K562 (cell line): Measurements from ENCODE around the gene BTD. TPM values are rescaled to one million over a fixed set of nuclear protein-coding genes. Genes with fewer than 3 reads are reported as not detected.

ENCODE experiments used
- ATAC-seq: fragments of 200-7000 bp; cut with Tn5 transposase; 3 replicates; pipeline ENCODE4 v1.9.1; 2020; ENCODE audit warnings: moderate library complexity
- BruUV-seq: library from RNA; stranded (reverse); fragments of 400-500 nt; replicated peaks from 2 replicates; lab custom pipeline; 2021; lab: Mats Ljungman, UMichigan
- CTCF ChIA-PET: fragments of 300-600 bp; formaldehyde crosslinking; extraction: SDS; loops from one replicate; lab custom pipeline; 2021; ENCODE audit warnings: low intra/inter-chr PET ratio; lab: Yijun Ruan, JAX
- POLR2A ChIA-PET: fragments of 300-600, 350-650 bp; sonication (Branson Sonifier 250); formaldehyde crosslinking; extraction: SDS; loops from one replicate; lab custom pipeline; 2021; ENCODE audit warnings: antibody characterized with exemption, inconsistent platforms; lab: Yijun Ruan, JAX
- DNase-seq, 4 experiments: peaks; one replicate each; pipeline versions ENCODE4 v3.0.0 to v3.0.0-alpha.2; 2011 to 2018; ENCODE audit warnings: low spot score in 3 of 4, mixed read lengths in 3 of 4; ENCODE audit errors: extremely low read depth in 1 of 4
- FAIRE-seq: peaks from 2 replicates; lab custom pipeline; 2011; peaks lifted over from hg19 to GRCh38; lab: Jason Lieb, UNC
- H2AFZ ChIP-seq: 2 replicates; pipeline ENCODE4 v1.6.0; 2011; ENCODE audit warnings: low read depth, low read length, control low read depth, inconsistent platforms
- H3K27ac ChIP-seq: fragments of 200-600 bp; 3 replicates; pipeline ENCODE4 v1.8.0; 2011; ENCODE audit warnings: low read depth, mild to moderate bottlenecking, control low read depth, inconsistent platforms, low read length, moderate library complexity, mixed read lengths; ENCODE audit errors: extremely low read depth
- H3K27me3 ChIP-seq, 2 experiments: fragments of 300-600 bp in 1 of 2; 2 replicates in 1 of 2; 3 replicates in 1 of 2; pipeline versions ENCODE4 v1.6.0 to v1.8.0; 2011; ENCODE audit warnings: inconsistent platforms in 2 of 2, low read length in 2 of 2, mild to moderate bottlenecking in 1 of 2, mixed read lengths in 1 of 2, moderate library complexity in 1 of 2; ENCODE audit not compliant: control insufficient read depth in 2 of 2, insufficient read depth in 2 of 2
- H3K36me3 ChIP-seq: fragments of 300-600 bp; 3 replicates; pipeline ENCODE4 v1.8.0; 2011; ENCODE audit warnings: mild to moderate bottlenecking, low read length, inconsistent platforms; ENCODE audit not compliant: control insufficient read depth, insufficient read depth
- H3K4me1 ChIP-seq, 2 experiments: fragments of 200-600 bp in 1 of 2; replicated peaks in 1 of 2; 2 replicates in 1 of 2; 3 replicates in 1 of 2; pipeline versions ENCODE4 v1.5.1 to v1.8.0; 2011; ENCODE audit warnings: inconsistent platforms in 2 of 2, low read length in 2 of 2, mild to moderate bottlenecking in 1 of 2, mixed read lengths in 1 of 2, moderate library complexity in 1 of 2; ENCODE audit not compliant: control insufficient read depth in 2 of 2, insufficient read depth in 2 of 2
- H3K4me2 ChIP-seq: 2 replicates; pipeline ENCODE4 v1.6.1; 2011; ENCODE audit warnings: low read length, control low read depth, inconsistent platforms, mixed read lengths; ENCODE audit not compliant: insufficient read depth
- H3K4me3 ChIP-seq: fragments of 200-600 bp; sonication (generic), shearing (Covaris generic); 2 replicates; pipeline ENCODE4 v1.5.1; 2016; ENCODE audit warnings: control low read depth, inconsistent platforms
- H3K79me2 ChIP-seq: fragments of 200-600 bp; 3 replicates; pipeline ENCODE4 v1.8.0; 2011; ENCODE audit warnings: low read length, inconsistent platforms; ENCODE audit not compliant: control insufficient read depth, insufficient read depth
- H3K9ac ChIP-seq, 2 experiments: 2 replicates each; pipeline versions ENCODE4 v1.6.0 to v1.6.1; 2011; ENCODE audit warnings: low read depth in 2 of 2, low read length in 2 of 2, control low read depth in 1 of 2, inconsistent platforms in 1 of 2, mild to moderate bottlenecking in 1 of 2, mixed read lengths in 1 of 2; ENCODE audit not compliant: insufficient read depth in 1 of 2
- H3K9me1 ChIP-seq: one replicate; pipeline ENCODE4 v1.6.0; 2011; ENCODE audit warnings: inconsistent platforms, mild to moderate bottlenecking, low read length, moderate library complexity; ENCODE audit not compliant: control insufficient read depth, insufficient read depth
- H3K9me3 ChIP-seq: replicated peaks from 2 replicates; pipeline ENCODE4 v1.5.1; 2011; ENCODE audit warnings: low read depth, low read length, inconsistent platforms; ENCODE audit not compliant: control insufficient read depth, insufficient read depth
- H4K20me1 ChIP-seq: replicated peaks from 2 replicates; pipeline ENCODE4 v1.6.1; 2011; ENCODE audit warnings: low read length, inconsistent platforms, mixed read lengths; ENCODE audit not compliant: control insufficient read depth, insufficient read depth
- DLX4 ChIP-seq: fragments of 250-450 bp; sonication (Bioruptor Pico); IDR thresholded peaks from 2 replicates; pipeline ENCODE4 v1.6.1; 2021; ENCODE audit warnings: mild to moderate bottlenecking
- ETV6 ChIP-seq, 3 experiments: fragments of 150-350 bp in 1 of 3; sonication (generic) in 1 of 3; formaldehyde crosslinking in 1 of 3; IDR thresholded peaks; 2 replicates each; pipeline versions ENCODE4 v1.6.1 to v1.8.0; 2014 to 2022; ENCODE audit warnings: borderline replicate concordance in 2 of 3, low read depth in 2 of 3, antibody characterized with exemption in 1 of 3, low read length in 1 of 3, mild to moderate bottlenecking in 1 of 3, missing genetic modification reagents in 1 of 3
- HCFC1 ChIP-seq: IDR thresholded peaks from 2 replicates; pipeline ENCODE4 v1.6.1; 2012; ENCODE audit warnings: low read depth, low read length, improper control_type of control experiment
- NFIC ChIP-seq: fragments of 450-650 bp; IDR thresholded peaks from 2 replicates; pipeline ENCODE4 v1.6.1; 2017; ENCODE audit warnings: mild to moderate bottlenecking, inconsistent platforms
- SIRT6 ChIP-seq: IDR thresholded peaks from one replicate; pipeline ENCODE4 v1.6.1; 2012; ENCODE audit warnings: low read depth, mild to moderate bottlenecking, control low read depth, inconsistent platforms, low read length, moderate library complexity
- SMARCE1 ChIP-seq: fragments of 450-650 bp; IDR thresholded peaks from 2 replicates; pipeline ENCODE4 v1.7.1; 2016; ENCODE audit warnings: mild to moderate bottlenecking
- THRA ChIP-seq: fragments of 450-650 bp; IDR thresholded peaks from 2 replicates; pipeline ENCODE4 v1.6.1; 2017; ENCODE audit warnings: mild to moderate bottlenecking, moderate library complexity
- ZC3H4 ChIP-seq: sonication (generic); formaldehyde crosslinking; IDR thresholded peaks from 2 replicates; pipeline ENCODE4 v1.9.0; 2021; ENCODE audit warnings: missing genetic modification reagents, borderline replicate concordance
- ZEB2 ChIP-seq: fragments of 450-650 bp; IDR thresholded peaks from 2 replicates; pipeline ENCODE4 v1.6.1; 2016
- WGBS: fragments of 100-300 bp; shearing (Covaris generic); methylation state at CpG from one replicate; pipeline ENCODE4 v1.1.6; 2016; ENCODE audit warnings: low coverage, mixed read lengths; ENCODE audit not compliant: insufficient coverage; ENCODE audit errors: missing lambda C conversion rate; 5-methylcytosine and 5-hydroxymethylcytosine counted together
- in situ Hi-C: fragments of 300-500 bp; cut with MboI; formaldehyde crosslinking; loops from 4 replicates; pipeline ENCODE4 v1.15.0; 2018; ENCODE audit warnings: inconsistent platforms, mixed read lengths
- intact Hi-C: fragments of 100-400 bp; cut with micrococcal nuclease; formaldehyde crosslinking; loops from 2 replicates; pipeline ENCODE4 v1.14.2; 2022
- polyA plus RNA-seq, 8 experiments: library from polyadenylated mRNA; depleted of rRNA in 4 of 8; stranded (reverse) in 5 of 8; unstranded in 3 of 8; fragments of >200 nt; fragmentation: Nextera tagmentation in 2 of 8; fragmentation: Illumina TruSeq in 1 of 8; extraction: Ambion mirVana in 2 of 8; extraction: Trizol in 1 of 8; gene quantifications; 2 replicates each; pipeline versions ENCODE4 v1.2.1 to v1.2.3, GENCODE V29; 2011 to 2014; ENCODE audit warnings: inconsistent platforms in 1 of 8, missing spikeins in 1 of 8
- total RNA-seq, 7 experiments: library from RNA; depleted of rRNA in 6 of 7; stranded (reverse); fragments of >200 nt in 6 of 7; fragmentation: Illumina TruSeq in 2 of 7; extraction: Trizol in 2 of 7; gene quantifications; 2 replicates each; pipeline versions ENCODE4 v1.2.1 to v1.2.3, GENCODE V29; 2011 to 2021; ENCODE audit warnings: low replicate concordance in 1 of 7

BTD gene
- total and polyA plus RNA-seq, 9 of the 15 experiments (the other 6 are each of a cell fraction or from before 2014, with no cell fraction given) = 6.6 to 26.2 (median 10.6) TPM

GRCh38 chr3:15635121-15635661 is 33.6 kb downstream of the BTD start:
- CTCF ChIA-PET = no interaction called here
- Histone ChIP-seq H3K27me3 (peaks cover 0 to 15% of the 10 kb centered on the region in 2 experiments; a peak in 2 of 5 replicates), H4K20me1 (no peaks in the 10 kb centered on the region), H3K27ac (no peak overlapping the region)
- FAIRE-seq = no peak
- WGBS = 46% methylated on average over 13 of the region's 13 CpGs
- TF ChIP-seq SMARCE1 = no peak
- no peak for TF ChIP-seq NFIC
- TF ChIP-seq ZEB2 = no peak
- TF ChIP-seq THRA = no peak
- TF ChIP-seq ZC3H4 = no peak
- no peak for TF ChIP-seq ETV6 (IDR thresholded peaks at IDR 0.05; ENCODE audit: borderline replicate concordance in 1 of 2, low read depth in 2 of 2, low read length in 1 of 2)
- no peak for TF ChIP-seq ETV6 (CRISPR knock-in tag; IDR thresholded peaks at IDR 0.05; ENCODE audit: borderline replicate concordance)
- TF ChIP-seq SIRT6 = no peak
- no peak for TF ChIP-seq HCFC1
- no peak for TF ChIP-seq DLX4 (CRISPR knock-in tag)
- TF ChIP-seq, all 486 proteins: peak for 0
- Histone ChIP-seq H3K79me2 (no peaks in the 10 kb centered on the region), H2AFZ (no peak overlapping the region), H3K9me3 (no peaks in the 10 kb centered on the region), H3K4me2 (no peak overlapping the region), H3K4me3 (no peak overlapping the region), H3K9me1 (no peaks in the 10 kb centered on the region), H3K4me1 (peaks cover 3 to 8% of the 10 kb centered on the region in 2 experiments; a peak in 3 of 5 replicates), H3K36me3 (no peaks in the 10 kb centered on the region), H3K9ac (no peak overlapping the region)
- DNase-seq (no peak), ATAC-seq (no peak)
- intact Hi-C loops (loop anchor here (10.0 kb wide), 3 partner anchors 340 to 910 kb away; partner anchors contain the start of gene CAPN7), in situ Hi-C loops (loop anchor here (25.0 kb wide), 1 partner anchor 902 kb away; no protein-coding TSS in a partner anchor)
- POLR2A ChIA-PET = interaction anchor here (0.6 to 1.4 kb wide), 2 partner anchors 14 to 586 kb away, joined by 3 to 5 read pairs; no protein-coding TSS in a partner anchor
- no TSS peak for BruUV-seq
